Thyroid gland (tissue), 4 donors: ENCODE data around the gene ABRACL.

ENCODE experiments used
- POLR2A ChIP-seq, 2 donors: fragments of 450-650 bp; IDR thresholded peaks; one replicate each; pipeline ENCODE4 v1.6.1; 2017; ENCODE audit warnings: antibody characterized with exemption in 2 of 2, mild to moderate bottlenecking in 2 of 2, moderate library complexity in 1 of 2
- TF ChIP-seq, protein P1 (sequence below), 6 experiments: fragments of 200-600 bp in 3 of 6; fragments of 450-650 bp in 3 of 6; sonication (generic) in 3 of 6; IDR thresholded peaks; one replicate each; pipeline ENCODE4 v1.5.1; 2016 to 2019; ENCODE audit warnings: antibody characterized with exemption in 6 of 6, mild to moderate bottlenecking in 2 of 6, inconsistent platforms in 1 of 6, moderate library complexity in 1 of 6

DNA sequence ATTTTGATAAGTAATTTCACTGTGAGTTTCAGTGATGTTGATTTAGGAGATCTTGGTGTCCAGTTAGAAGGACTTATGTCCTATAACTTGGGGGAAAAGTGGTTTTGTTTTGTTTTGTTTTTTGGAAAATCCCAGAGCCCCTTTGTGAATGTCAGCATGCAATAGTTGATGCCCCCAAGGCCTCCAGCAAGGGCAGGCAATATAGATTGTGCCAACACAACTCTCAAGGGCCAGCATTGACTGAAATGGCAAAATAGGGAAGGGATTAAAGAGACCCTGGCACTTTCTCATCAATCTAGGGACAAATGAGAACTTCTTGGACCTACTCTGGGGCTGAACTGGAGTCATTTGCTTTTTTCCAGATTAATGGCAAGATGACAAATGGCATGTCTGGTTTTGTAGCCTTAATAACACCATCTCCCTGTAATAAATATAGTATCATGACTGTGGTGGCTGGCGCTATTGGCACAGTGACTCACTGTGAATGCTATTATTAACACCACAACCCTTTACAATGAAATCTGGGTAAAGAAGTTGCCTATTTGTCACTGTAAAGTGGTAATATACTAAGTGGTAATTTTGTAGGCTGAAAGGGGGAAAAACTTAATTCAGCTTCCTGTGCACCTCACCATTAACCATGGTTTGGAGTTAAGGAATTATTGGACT lies 51.8 kb downstream of the ABRACL start:
- TF ChIP-seq, protein P1, sequence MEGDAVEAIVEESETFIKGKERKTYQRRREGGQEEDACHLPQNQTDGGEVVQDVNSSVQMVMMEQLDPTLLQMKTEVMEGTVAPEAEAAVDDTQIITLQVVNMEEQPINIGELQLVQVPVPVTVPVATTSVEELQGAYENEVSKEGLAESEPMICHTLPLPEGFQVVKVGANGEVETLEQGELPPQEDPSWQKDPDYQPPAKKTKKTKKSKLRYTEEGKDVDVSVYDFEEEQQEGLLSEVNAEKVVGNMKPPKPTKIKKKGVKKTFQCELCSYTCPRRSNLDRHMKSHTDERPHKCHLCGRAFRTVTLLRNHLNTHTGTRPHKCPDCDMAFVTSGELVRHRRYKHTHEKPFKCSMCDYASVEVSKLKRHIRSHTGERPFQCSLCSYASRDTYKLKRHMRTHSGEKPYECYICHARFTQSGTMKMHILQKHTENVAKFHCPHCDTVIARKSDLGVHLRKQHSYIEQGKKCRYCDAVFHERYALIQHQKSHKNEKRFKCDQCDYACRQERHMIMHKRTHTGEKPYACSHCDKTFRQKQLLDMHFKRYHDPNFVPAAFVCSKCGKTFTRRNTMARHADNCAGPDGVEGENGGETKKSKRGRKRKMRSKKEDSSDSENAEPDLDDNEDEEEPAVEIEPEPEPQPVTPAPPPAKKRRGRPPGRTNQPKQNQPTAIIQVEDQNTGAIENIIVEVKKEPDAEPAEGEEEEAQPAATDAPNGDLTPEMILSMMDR (IDR thresholded peaks at IDR 0.05): no peak
- no peak for TF ChIP-seq POLR2A (IDR thresholded peaks at IDR 0.05)
